OCI-LY7 (cell line): ENCODE results near the gene THAP3.

Experiments
- EZH2phosphoT487 ChIP-seq: fragments of 200-600 bp; sonication (generic); IDR thresholded peaks from 2 replicates; pipeline ENCODE4 v1.6.1; 2018; ENCODE audit warnings: low read depth, borderline replicate concordance, mild to moderate bottlenecking, mixed run types, antibody characterized with exemption, low read length, moderate library complexity, mixed read lengths
- TF ChIP-seq, protein P1 (sequence below): fragments of 200-600 bp; sonication (generic); conservative IDR thresholded peaks from 2 replicates; pipeline ENCODE4 v1.5.1; 2014; ENCODE audit warnings: mild to moderate bottlenecking, antibody characterized with exemption, low read length, moderate library complexity, mixed read lengths

DNA sequence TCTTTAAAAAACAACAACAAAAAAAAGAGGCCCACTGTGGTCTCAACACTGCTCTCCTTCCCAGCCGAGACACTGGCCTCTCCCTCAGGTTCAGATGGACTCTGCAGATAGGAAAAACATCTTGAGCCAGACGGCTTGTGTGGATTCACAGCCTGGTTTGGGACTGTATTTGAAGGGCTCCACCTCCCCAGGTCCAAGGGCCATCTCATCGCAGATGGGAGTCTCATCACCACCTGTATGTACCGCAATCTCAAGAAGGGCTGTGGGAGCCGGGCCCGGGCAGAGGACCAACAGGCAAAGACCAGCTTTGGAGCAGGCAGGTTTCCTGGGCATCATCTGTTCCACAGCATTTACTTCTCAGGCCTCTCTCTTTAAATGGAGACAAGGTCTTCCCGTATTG is 34.6 kb upstream of the THAP3 start:
- TF ChIP-seq, protein P1, sequence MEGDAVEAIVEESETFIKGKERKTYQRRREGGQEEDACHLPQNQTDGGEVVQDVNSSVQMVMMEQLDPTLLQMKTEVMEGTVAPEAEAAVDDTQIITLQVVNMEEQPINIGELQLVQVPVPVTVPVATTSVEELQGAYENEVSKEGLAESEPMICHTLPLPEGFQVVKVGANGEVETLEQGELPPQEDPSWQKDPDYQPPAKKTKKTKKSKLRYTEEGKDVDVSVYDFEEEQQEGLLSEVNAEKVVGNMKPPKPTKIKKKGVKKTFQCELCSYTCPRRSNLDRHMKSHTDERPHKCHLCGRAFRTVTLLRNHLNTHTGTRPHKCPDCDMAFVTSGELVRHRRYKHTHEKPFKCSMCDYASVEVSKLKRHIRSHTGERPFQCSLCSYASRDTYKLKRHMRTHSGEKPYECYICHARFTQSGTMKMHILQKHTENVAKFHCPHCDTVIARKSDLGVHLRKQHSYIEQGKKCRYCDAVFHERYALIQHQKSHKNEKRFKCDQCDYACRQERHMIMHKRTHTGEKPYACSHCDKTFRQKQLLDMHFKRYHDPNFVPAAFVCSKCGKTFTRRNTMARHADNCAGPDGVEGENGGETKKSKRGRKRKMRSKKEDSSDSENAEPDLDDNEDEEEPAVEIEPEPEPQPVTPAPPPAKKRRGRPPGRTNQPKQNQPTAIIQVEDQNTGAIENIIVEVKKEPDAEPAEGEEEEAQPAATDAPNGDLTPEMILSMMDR = no peak
- TF ChIP-seq EZH2phosphoT487 = no peak
